Aorta (tissue), 5 donors: ENCODE data around the gene GSN. TPM values are rescaled to one million over a fixed set of nuclear protein-coding genes. Genes with fewer than 3 reads are reported as not detected.

Source experiments
- ATAC-seq: fragments of 200-7000 bp; cut with Tn5 transposase; one replicate; pipeline ENCODE4 v1.9.1; 2022; ENCODE audit warnings: moderate library complexity; ENCODE audit not compliant: low FRiP score
- DNase-seq, 2 donors: peaks; one replicate each; pipeline ENCODE4 v3.0.0-alpha.2; 2020
- H3K27ac ChIP-seq, 2 donors: one replicate each; pipeline ENCODE4 v1.5.1; 2013; ENCODE audit warnings: low read length in 2 of 2, mild to moderate bottlenecking in 2 of 2, moderate library complexity in 2 of 2, control low read depth in 1 of 2, inconsistent platforms in 1 of 2, low read depth in 1 of 2
- H3K27me3 ChIP-seq, 2 donors: one replicate each; pipeline ENCODE4 v1.6.1; 2013; ENCODE audit warnings: control low read depth in 1 of 2, low read length in 1 of 2, mild to moderate bottlenecking in 1 of 2, moderate library complexity in 1 of 2; ENCODE audit not compliant: insufficient read depth in 2 of 2, control insufficient read depth in 1 of 2
- H3K36me3 ChIP-seq, 2 donors: one replicate each; pipeline ENCODE4 v1.6.1; 2013; ENCODE audit warnings: control low read depth in 1 of 2, low read length in 1 of 2, mild to moderate bottlenecking in 1 of 2; ENCODE audit not compliant: insufficient read depth in 2 of 2, control insufficient read depth in 1 of 2
- H3K4me1 ChIP-seq, 2 donors: one replicate each; pipeline ENCODE4 v1.6.1; 2013; ENCODE audit warnings: low read length in 2 of 2, control low read depth in 1 of 2, mild to moderate bottlenecking in 1 of 2, moderate library complexity in 1 of 2; ENCODE audit not compliant: insufficient read depth in 2 of 2, control insufficient read depth in 1 of 2
- H3K4me3 ChIP-seq, 2 donors: one replicate each; pipeline ENCODE4 v1.5.1; 2013; ENCODE audit warnings: low read length in 2 of 2, control low read depth in 1 of 2, mild to moderate bottlenecking in 1 of 2
- H3K9me3 ChIP-seq: one replicate; pipeline ENCODE4 v1.6.1; 2013; ENCODE audit warnings: mild to moderate bottlenecking, low read length; ENCODE audit not compliant: control insufficient read depth
- WGBS, 2 donors: extraction: QIAGEN DNeasy Blood & Tissue Kit; methylation state at CpG; one replicate each; pipeline ENCODE4 v1.1.7; 2013; 5-methylcytosine and 5-hydroxymethylcytosine counted together
- intact Hi-C, 2 donors: fragments of 100-400 bp; cut with DNase I; formaldehyde crosslinking; loops; one replicate each; pipeline versions ENCODE4 v1.14.2 to v1.15.0; 2022
- polyA plus RNA-seq, 2 donors: library from polyadenylated mRNA; stranded (reverse); fragments of 200-250 nt; gene quantifications; one replicate each; pipeline ENCODE4 v1.2.3, GENCODE V29; 2013
- total RNA-seq, 2 donors: library from RNA; stranded (reverse); fragmentation: NEBNext Ultra II Directional; extraction: Animal tissue kit (Norgen Biotek cat#: 25700); gene quantifications; one replicate each; pipeline ENCODE4 v1.2.1, GENCODE V29; 2021
- donor health status: healthy with polysubstance abuse.
- donor health status: Bipolar disorder and iron deficiency.
- donor health status: DM: no; HTN: no; CAD: no.
- donor health status: DM: no; HTN: no; CAD: no.
- donor health status: DM: yes; HTN: yes; CAD: no.

The GSN gene
- total and polyA plus RNA-seq, 4 donors: 451 to 2,469 (median 1,011) TPM

DNA sequence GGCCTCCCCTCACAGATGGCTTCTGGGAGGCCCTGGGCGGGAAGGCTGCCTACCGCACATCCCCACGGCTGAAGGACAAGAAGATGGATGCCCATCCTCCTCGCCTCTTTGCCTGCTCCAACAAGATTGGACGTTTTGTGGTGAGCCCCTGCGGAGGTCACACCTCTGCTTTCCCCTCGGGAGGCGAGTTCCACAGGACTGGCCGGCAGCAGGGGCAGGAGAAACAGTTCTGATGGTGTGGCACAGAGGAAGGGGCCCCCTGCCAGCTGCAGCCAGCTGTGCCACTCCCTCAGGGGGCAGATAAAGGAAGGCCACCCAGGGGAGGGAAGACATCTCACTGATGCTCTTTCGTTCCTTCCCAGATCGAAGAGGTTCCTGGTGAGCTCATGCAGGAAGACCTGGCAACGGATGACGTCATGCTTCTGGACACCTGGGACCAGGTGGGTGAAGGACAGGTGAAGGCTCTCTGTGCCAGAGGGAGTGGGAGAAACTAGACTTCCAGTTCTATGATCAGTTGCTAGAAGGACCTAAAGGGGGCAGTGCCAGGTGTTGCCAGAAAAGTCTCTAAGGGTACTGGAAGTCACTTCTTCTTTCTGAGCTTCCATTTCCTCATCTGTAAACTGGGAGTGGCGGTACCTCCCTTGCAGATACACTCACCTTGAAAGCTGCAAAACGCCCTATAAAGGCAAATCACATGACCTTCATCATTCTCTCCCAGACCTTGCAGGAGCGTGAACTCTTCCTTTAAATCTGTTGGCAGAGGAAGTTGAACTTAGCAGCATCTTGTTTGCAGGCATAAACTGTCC lies 61.1 kb downstream of the GSN start:
- Histone ChIP-seq H3K4me1 (peaks cover 0 to 4% of the 10 kb centered on the region in 2 donors), H3K4me3 (no peak overlapping the region), H3K36me3 (peaks cover 5 to 36% of the 10 kb centered on the region in 2 donors), H3K27me3 (no peaks in the 10 kb centered on the region), H3K27ac (peak overlapping the region in 1 of 2 donors; percentile 71), H3K9me3 (no peaks in the 10 kb centered on the region)
- DNase-seq: no peak
- intact Hi-C loops: loop anchor here in 1 of 2 donors (5.0 kb wide), 1 partner anchor 33 kb away; no protein-coding TSS in a partner anchor
- ATAC-seq: no peak
- WGBS, 2 donors: 76 to 86% methylated on average over 16 of the region's 16 CpGs

DNA sequence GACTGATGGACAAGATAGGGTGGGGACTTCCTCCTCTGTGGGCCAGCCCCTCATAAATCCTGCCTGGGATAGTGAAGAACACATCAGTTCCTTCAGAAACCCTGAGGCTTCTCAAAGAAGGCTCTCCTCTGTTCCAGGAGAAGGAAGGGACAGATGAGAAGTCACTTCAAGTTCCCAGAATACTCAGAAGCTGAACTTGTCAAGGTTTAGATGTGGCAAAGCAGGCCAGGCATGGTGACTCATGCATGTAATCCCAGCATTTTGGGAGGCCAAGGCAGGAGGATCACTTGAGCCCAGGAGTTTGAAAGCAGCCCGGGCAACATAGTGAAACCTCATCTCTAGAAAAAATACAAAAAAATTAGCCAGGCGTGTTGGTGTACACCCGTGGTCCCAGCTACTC lies 63.6 kb downstream of the GSN start:
- ATAC-seq: no peak
- DNase-seq: no peak
- H3K4me1 ChIP-seq: peaks cover 0 to 4% of the 10 kb centered on the region in 2 donors
- H3K27ac ChIP-seq: peak overlapping the region; percentile 79 to 84
- no peaks in the 10 kb centered on the region for H3K27me3 ChIP-seq
- peaks cover 7 to 26% of the 10 kb centered on the region in 2 donors for H3K36me3 ChIP-seq
- no peaks in the 10 kb centered on the region for H3K9me3 ChIP-seq
- intact Hi-C loops: no loop called here
- 41 to 44% methylated on average over 3 of the region's 3 CpGs for WGBS, 2 donors
- no peak overlapping the region for H3K4me3 ChIP-seq

DNA sequence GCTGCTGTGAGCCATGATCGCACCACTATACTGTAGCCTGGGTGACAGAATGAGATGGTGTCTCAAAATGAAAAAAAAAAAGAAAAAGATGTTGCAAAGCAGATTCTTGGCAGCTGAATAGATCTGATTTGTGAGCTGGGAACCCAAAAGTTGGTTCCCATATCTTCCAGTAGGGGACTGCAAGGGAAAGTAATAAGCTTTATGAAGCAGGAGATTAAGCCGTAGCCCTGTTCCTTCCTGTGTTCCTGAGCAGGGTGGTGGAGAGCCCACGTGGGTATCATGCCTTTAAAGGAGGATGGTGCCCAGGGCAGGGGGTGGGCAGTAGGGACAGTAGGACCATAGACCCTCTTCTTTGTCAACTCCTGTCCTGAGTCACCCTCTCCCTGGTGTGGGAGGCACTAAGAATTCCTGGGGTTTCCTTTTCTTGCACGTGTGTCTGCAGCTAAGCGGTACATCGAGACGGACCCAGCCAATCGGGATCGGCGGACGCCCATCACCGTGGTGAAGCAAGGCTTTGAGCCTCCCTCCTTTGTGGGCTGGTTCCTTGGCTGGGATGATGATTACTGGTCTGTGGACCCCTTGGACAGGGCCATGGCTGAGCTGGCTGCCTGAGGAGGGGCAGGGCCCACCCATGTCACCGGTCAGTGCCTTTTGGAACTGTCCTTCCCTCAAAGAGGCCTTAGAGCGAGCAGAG lies 64.2 kb downstream of the GSN start:
- WGBS, 2 donors: 17 to 18% methylated on average over 14 of the region's 14 CpGs
- ATAC-seq: peak; percentile 51
- H3K36me3 ChIP-seq: peaks cover 7 to 23% of the 10 kb centered on the region in 2 donors
- intact Hi-C loops: no loop called here
- H3K27me3 ChIP-seq: no peaks in the 10 kb centered on the region
- peaks cover 0 to 4% of the 10 kb centered on the region in 2 donors for H3K4me1 ChIP-seq
- peak in 1 of 2 donors; percentile 54 for DNase-seq
- no peak overlapping the region for H3K4me3 ChIP-seq
- no peaks in the 10 kb centered on the region for H3K9me3 ChIP-seq
- peak overlapping the region; percentile 79 to 84 for H3K27ac ChIP-seq

DNA sequence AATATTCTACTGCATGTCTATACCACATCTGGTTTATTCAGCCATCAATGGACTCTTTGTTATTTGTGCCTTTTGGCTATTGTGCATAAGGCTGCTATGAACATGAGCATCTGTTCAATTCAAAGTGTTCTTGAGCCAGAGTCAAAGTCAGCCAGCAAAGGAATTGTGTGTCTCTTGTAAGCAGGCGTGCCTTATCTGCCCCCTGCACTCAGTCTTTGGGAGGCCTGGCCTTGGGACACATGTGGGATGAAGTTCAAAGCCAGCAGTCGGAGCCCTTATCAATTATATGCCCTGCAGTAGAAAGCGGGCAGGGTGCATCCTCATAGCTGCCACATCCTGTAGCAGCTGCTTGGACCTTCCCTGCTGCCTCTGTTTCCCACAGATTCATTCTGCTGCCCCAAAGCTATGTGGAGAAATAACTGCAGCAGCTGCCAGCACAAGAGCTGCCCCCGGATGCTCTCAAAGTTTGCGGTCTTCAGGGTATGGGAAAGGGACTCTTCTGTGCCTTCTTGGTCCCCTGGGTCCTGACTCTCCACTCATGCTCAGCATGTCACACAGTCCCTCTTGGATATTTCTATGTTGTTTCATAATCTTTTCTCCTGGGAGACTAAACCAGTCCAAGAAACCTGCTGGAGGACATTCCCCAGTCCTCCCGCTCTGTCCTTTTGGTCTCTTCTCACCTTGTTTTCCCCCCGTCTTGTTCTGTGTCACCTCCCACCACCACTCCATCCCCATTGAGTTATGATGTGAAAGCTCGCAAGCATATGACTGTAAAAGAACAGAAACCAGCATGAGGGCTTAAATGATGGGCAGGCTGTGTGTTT lies 66.2 kb downstream of the GSN start:
- intact Hi-C loops: no loop called here
- Histone ChIP-seq H3K36me3 (peaks cover 7 to 15% of the 10 kb centered on the region in 2 donors), H3K4me1 (peaks cover 0 to 4% of the 10 kb centered on the region in 2 donors), H3K27me3 (no peaks in the 10 kb centered on the region), H3K9me3 (no peaks in the 10 kb centered on the region), H3K27ac (peak overlapping the region in 1 of 2 donors; percentile 14), H3K4me3 (no peak overlapping the region)
- ATAC-seq (peak; percentile 14), DNase-seq (no peak)
- 71 to 80% methylated on average over 8 of the region's 8 CpGs for WGBS, 2 donors

DNA sequence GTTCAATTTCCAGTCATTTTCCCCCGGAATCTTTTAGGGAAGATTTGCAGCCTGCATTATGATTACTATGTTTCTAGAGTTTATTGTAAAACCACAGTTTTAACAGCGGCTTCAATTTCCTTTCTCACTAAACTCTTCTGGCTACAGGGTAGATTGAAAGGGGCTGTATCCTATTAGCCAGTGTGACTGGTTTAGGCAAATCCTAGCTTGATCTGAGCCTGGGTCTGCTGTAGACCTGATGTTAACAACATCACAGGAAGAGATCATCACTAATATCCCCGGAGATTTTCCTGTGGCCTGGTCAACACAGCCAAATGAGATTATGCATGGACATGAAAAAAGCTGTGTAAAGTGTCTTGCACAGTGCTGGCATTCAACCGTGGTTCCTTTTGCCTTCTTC lies 68.7 kb downstream of the GSN start:
- Histone ChIP-seq H3K4me1 (peaks cover 2 to 4% of the 10 kb centered on the region in 2 donors), H3K36me3 (peaks cover 1 to 2% of the 10 kb centered on the region in 2 donors), H3K9me3 (no peaks in the 10 kb centered on the region), H3K27me3 (no peaks in the 10 kb centered on the region), H3K4me3 (no peak overlapping the region), H3K27ac (peak overlapping the region in 1 of 2 donors; percentile 24)
- ATAC-seq (no peak), DNase-seq (no peak)
- intact Hi-C loops: no loop called here
- WGBS, 2 donors: 87 to 89% methylated on average over 4 of the region's 4 CpGs

DNA sequence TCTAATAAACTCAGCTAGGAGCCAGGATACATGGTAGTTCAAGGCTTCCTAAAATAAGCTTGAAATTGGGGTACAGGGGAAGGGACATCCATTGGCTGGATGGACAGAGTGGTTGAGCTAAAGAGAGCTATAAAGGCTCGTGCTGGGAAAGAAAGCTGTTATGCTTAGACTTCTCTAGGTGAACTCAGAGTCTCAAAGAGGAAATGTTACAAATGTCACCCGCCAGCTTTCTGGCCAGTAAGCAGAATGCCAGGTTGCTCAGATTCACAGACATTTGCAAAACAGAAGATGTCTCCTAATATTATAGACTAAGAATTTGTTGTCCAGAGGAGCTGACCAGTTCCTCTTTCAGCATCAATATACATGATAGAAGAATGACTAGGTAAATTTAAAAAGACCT lies 71.5 kb downstream of the GSN start:
- intact Hi-C loops: no loop called here
- Histone ChIP-seq H3K4me1 (peaks cover 2 to 3% of the 10 kb centered on the region in 2 donors), H3K27ac (peak overlapping the region in 1 of 2 donors; percentile 34), H3K9me3 (no peaks in the 10 kb centered on the region), H3K27me3 (no peaks in the 10 kb centered on the region), H3K36me3 (peaks cover 0 to 1% of the 10 kb centered on the region in 2 donors), H3K4me3 (no peak overlapping the region)
- ATAC-seq (no peak), DNase-seq (no peak)
- 73 to 74% methylated on average over 2 of the region's 2 CpGs for WGBS, 2 donors

GRCh38 chr9:121340676-121341392 lies 72.9 kb downstream of the GSN start:
- ATAC-seq (no peak), DNase-seq (no peak)
- 92% methylated on average over 6 of the region's 6 CpGs for WGBS, 2 donors
- no peaks in the 10 kb centered on the region for H3K36me3 ChIP-seq
- H3K9me3 ChIP-seq: no peaks in the 10 kb centered on the region
- intact Hi-C loops: no loop called here
- no peaks in the 10 kb centered on the region for H3K27me3 ChIP-seq
- no peak overlapping the region for H3K4me3 ChIP-seq
- H3K4me1 ChIP-seq: peaks cover 2 to 3% of the 10 kb centered on the region in 2 donors
- peak overlapping the region in 1 of 2 donors; percentile 21 for H3K27ac ChIP-seq

GRCh38 chr9:121344184-121344583 lies 76.2 kb downstream of the GSN start:
- ATAC-seq: no peak
- 45 to 46% methylated on average over 4 of the region's 4 CpGs for WGBS, 2 donors
- H3K4me1 ChIP-seq: peaks cover 2 to 3% of the 10 kb centered on the region in 2 donors

More at GRCh38 chr9:121344184-121344583, 76.2 kb downstream of the GSN start:
- Histone ChIP-seq H3K36me3 (peaks cover 2 to 3% of the 10 kb centered on the region in 2 donors), H3K27me3 (no peaks in the 10 kb centered on the region), H3K4me3 (no peak overlapping the region), H3K9me3 (no peaks in the 10 kb centered on the region), H3K27ac (no peak overlapping the region)
- intact Hi-C loops: no loop called here
- DNase-seq: no peak
